Endothelial cell of umbilical vein (primary cell): ENCODE data around the gene ZNF609. TPM values are rescaled to one million over a fixed set of nuclear protein-coding genes. Genes with fewer than 3 reads are reported as not detected.

ENCODE experiments used
- BruUV-seq: library from RNA; stranded (reverse); fragments of 400-500 nt; replicated peaks from 2 replicates; lab custom pipeline; 2021; lab: Mats Ljungman, UMichigan
- CTCF ChIA-PET: fragments of 300-600, 350-600 bp; sonication (Branson Sonifier 250); formaldehyde crosslinking; loops from one replicate; lab custom pipeline; 2021; ENCODE audit warnings: antibody characterized with exemption, inconsistent platforms; lab: Charles Lee
- POLR2A ChIA-PET: fragments of 300-600, 350-600 bp; sonication (Branson Sonifier 250); formaldehyde crosslinking; loops from one replicate; lab custom pipeline; 2021; ENCODE audit warnings: antibody characterized with exemption, inconsistent platforms; lab: Charles Lee
- DNase-seq: peaks from one replicate; pipeline ENCODE4 v3.0.0-alpha.2; 2011; ENCODE audit warnings: low read depth, low spot score
- FAIRE-seq: peaks from 2 replicates; lab custom pipeline; 2011; peaks lifted over from hg19 to GRCh38; lab: Jason Lieb, UNC
- H2AFZ ChIP-seq: 2 replicates; pipeline ENCODE4 v1.6.0; 2012; ENCODE audit warnings: low read depth, low read length, control low read depth, inconsistent platforms
- H3K27ac ChIP-seq: 2 replicates; pipeline ENCODE4 v1.5.1; 2011; ENCODE audit warnings: low read depth, mild to moderate bottlenecking, control low read depth, low read length, moderate library complexity; ENCODE audit not compliant: insufficient read depth
- H3K27me3 ChIP-seq, 2 experiments: 2 replicates each; pipeline versions ENCODE4 v1.6.0 to v1.6.1; 2011; ENCODE audit warnings: low read length in 2 of 2, mixed read lengths in 1 of 2; ENCODE audit not compliant: control insufficient read depth in 2 of 2, insufficient read depth in 2 of 2
- H3K36me3 ChIP-seq, 2 experiments: 2 replicates in 1 of 2; 3 replicates in 1 of 2; pipeline ENCODE4 v1.5.1; 2011; ENCODE audit warnings: low read length in 2 of 2, mild to moderate bottlenecking in 1 of 2, moderate library complexity in 1 of 2; ENCODE audit not compliant: control insufficient read depth in 2 of 2, insufficient read depth in 2 of 2; ENCODE audit errors: extremely low read depth in 1 of 2
- H3K4me1 ChIP-seq: 3 replicates; pipeline ENCODE4 v1.5.1; 2011; ENCODE audit warnings: mild to moderate bottlenecking, low read length; ENCODE audit not compliant: control insufficient read depth, insufficient read depth; ENCODE audit errors: extremely low read depth
- H3K4me2 ChIP-seq: 2 replicates; pipeline ENCODE4 v1.6.1; 2011; ENCODE audit warnings: low read length, control low read depth, mixed read lengths; ENCODE audit not compliant: insufficient read depth
- H3K4me3 ChIP-seq, 3 experiments: fragments of 200-600 bp in 1 of 3; sonication (generic), shearing (Covaris generic) in 1 of 3; replicated peaks in 1 of 3; 2 replicates each; pipeline ENCODE4 v1.5.1; 2011 to 2016; ENCODE audit warnings: control low read depth in 3 of 3, low read length in 3 of 3, mild to moderate bottlenecking in 2 of 3, inconsistent platforms in 1 of 3, low read depth in 1 of 3, moderate library complexity in 1 of 3; ENCODE audit not compliant: insufficient read depth in 1 of 3
- H3K79me2 ChIP-seq: 2 replicates; pipeline ENCODE4 v1.6.0; 2012; ENCODE audit warnings: low read length, inconsistent platforms; ENCODE audit not compliant: control insufficient read depth, insufficient read depth
- H3K9ac ChIP-seq: replicated peaks from 2 replicates; pipeline ENCODE3; 2011; ENCODE audit warnings: low read length, control low read depth; ENCODE audit not compliant: insufficient read depth; ENCODE audit errors: extremely low read depth
- H3K9me1 ChIP-seq: replicated peaks from 3 replicates; pipeline ENCODE4 v1.6.0; 2011; ENCODE audit warnings: mild to moderate bottlenecking, low read length; ENCODE audit not compliant: control insufficient read depth, insufficient read depth; ENCODE audit errors: extremely low read depth
- H3K9me3 ChIP-seq: replicated peaks from 2 replicates; pipeline ENCODE4 v1.5.1; 2012; ENCODE audit warnings: low read length, inconsistent platforms; ENCODE audit not compliant: control insufficient read depth, insufficient read depth
- H4K20me1 ChIP-seq: replicated peaks from 2 replicates; pipeline ENCODE3; 2011; ENCODE audit warnings: mild to moderate bottlenecking, low read length; ENCODE audit not compliant: control insufficient read depth, insufficient read depth; ENCODE audit errors: extremely low read depth
- CTCF ChIP-seq, 2 donors: IDR thresholded peaks; 1 replicate in 1 of 2; 2 replicates in 1 of 2; pipeline ENCODE4 v1.5.1; 2011; ENCODE audit warnings: low read length in 2 of 2, mild to moderate bottlenecking in 2 of 2, moderate library complexity in 2 of 2, control low read depth in 1 of 2, inconsistent platforms in 1 of 2, low read depth in 1 of 2; ENCODE audit not compliant: insufficient read depth in 1 of 2; ENCODE audit errors: extremely low read depth in 1 of 2
- EZH2 ChIP-seq: IDR thresholded peaks from 2 replicates; pipeline ENCODE4 v1.6.1; 2012; ENCODE audit warnings: borderline replicate concordance, low read depth, mild to moderate bottlenecking, moderate library complexity, low read length, inconsistent platforms; ENCODE audit not compliant: severe bottlenecking
- FOS ChIP-seq: IDR thresholded peaks from 2 replicates; pipeline ENCODE4 v1.6.1; 2011; ENCODE audit warnings: mild to moderate bottlenecking, low read length, moderate library complexity, borderline replicate concordance; ENCODE audit not compliant: insufficient read depth
- GATA2 ChIP-seq: IDR thresholded peaks from 2 replicates; pipeline ENCODE4 v1.7.0; 2011; ENCODE audit warnings: low read depth, mild to moderate bottlenecking, moderate library complexity, mixed read lengths, low read length; ENCODE audit not compliant: insufficient read length, insufficient read depth
- JUN ChIP-seq: IDR thresholded peaks from 2 replicates; pipeline ENCODE4 v1.6.1; 2011; ENCODE audit warnings: borderline replicate concordance, low read depth; ENCODE audit not compliant: insufficient read length, insufficient read depth
- MAX ChIP-seq: IDR thresholded peaks from 2 replicates; pipeline ENCODE4 v1.6.1; 2011; ENCODE audit not compliant: insufficient read depth, insufficient read length
- MYC ChIP-seq: IDR thresholded peaks from one replicate; pipeline ENCODE4 v1.6.1; 2011; ENCODE audit warnings: mild to moderate bottlenecking, low read depth, low read length
- POLR2A ChIP-seq: IDR thresholded peaks from 2 replicates; pipeline ENCODE4 v1.6.1; 2012; ENCODE audit warnings: low read depth, mild to moderate bottlenecking, control low read depth, low read length
- POLR2AphosphoS5 ChIP-seq: IDR thresholded peaks from 2 replicates; pipeline ENCODE4 v1.6.1; 2012; ENCODE audit warnings: low read depth, mild to moderate bottlenecking, control low read depth, low read length, moderate library complexity; ENCODE audit not compliant: insufficient read depth
- dilution Hi-C: fragments of 300-500 bp; cut with MboI; formaldehyde crosslinking; loops from one replicate; pipeline ENCODE4 v1.15.0; 2019; ENCODE audit warnings: low sequenced_read_pairs; ENCODE audit not compliant: extremely low pct_ligation_motif_present
- intact Hi-C: fragments of 100-400 bp; cut with micrococcal nuclease; formaldehyde crosslinking; loops from one replicate; pipeline ENCODE4 v1.10.0; 2022
- polyA plus RNA-seq, 4 experiments: library from polyadenylated mRNA; depleted of rRNA in 3 of 4; stranded (reverse) in 3 of 4; unstranded in 1 of 4; fragments of >200 nt; gene quantifications; 2 replicates each; pipeline versions ENCODE4 v1.2.1 to v1.2.3, GENCODE V29; 2011 to 2012; ENCODE audit warnings: missing spikeins in 1 of 4
- total RNA-seq: library from RNA; stranded (reverse); gene quantifications from 2 replicates; pipeline ENCODE4 v1.2.3, GENCODE V29; 2021

ZNF609 gene
- total and polyA plus RNA-seq, 2 donors (not counting 3 experiments of a cell fraction or from before 2014, with no cell fraction given), result 18.2 to 49.6 TPM

- no peaks in the 10 kb centered on the region for H3K27me3 ChIP-seq
- no peaks in the 10 kb centered on the region for H3K79me2 ChIP-seq
- dilution Hi-C loops, result no loop called here
- no peak overlapping the region for H3K4me3 ChIP-seq
- intact Hi-C loops, result no loop called here
- DNase-seq (no peak), FAIRE-seq (no peak)
- ChIA-PET POLR2A (no interaction called here), CTCF (interaction anchor here (2.5 to 13.8 kb wide), 3 partner anchors 34 to 256 kb away, joined by 10 to 446 read pairs (median 53); no protein-coding TSS in a partner anchor)
- H3K36me3 ChIP-seq, result peaks cover 25 to 57% of the 10 kb centered on the region in 2 experiments
- H3K27ac ChIP-seq, result no peak overlapping the region
- no peaks in the 10 kb centered on the region for H3K9me1 ChIP-seq
- no TSS peak for BruUV-seq
- no peak for TF ChIP-seq EZH2
- no peak for TF ChIP-seq CTCF (IDR thresholded peaks at IDR 0.05; ENCODE audit: extremely low read depth in 1 of 2, insufficient read depth in 1 of 2, low read depth in 1 of 2, low read length in 2 of 2)
- no peak for TF ChIP-seq POLR2A
- no peak for TF ChIP-seq FOS
- TF ChIP-seq MYC, result no peak
- TF ChIP-seq MAX, result no peak
- no peak for TF ChIP-seq JUN
- TF ChIP-seq POLR2AphosphoS5, result no peak
- TF ChIP-seq GATA2, result no peak
- H3K4me2 ChIP-seq, result no peak overlapping the region
- no peaks in the 10 kb centered on the region for H3K9me3 ChIP-seq
- H4K20me1 ChIP-seq, result no peaks in the 10 kb centered on the region
- no peaks in the 10 kb centered on the region for H3K4me1 ChIP-seq
- no peak overlapping the region for H3K9ac ChIP-seq
- H2AFZ ChIP-seq, result no peak overlapping the region
Measured at GRCh38 chr15:64683378-64683777, 223.0 kb downstream of the ZNF609 start.
